HG03039 (cell line): ENCODE results near the gene ZBTB22.
"Not testable (repeated sequence)": the region's sequence is repeated elsewhere in the genome, so short reads cannot be mapped to it uniquely, and the experiment has no call there.

Source experiments
- ATAC-seq: cut with Tn5 transposase; IDR thresholded peaks from one replicate; pipeline ENCODE4 v1.9.1; 2021; ENCODE audit warnings: mild to moderate bottlenecking, moderate library complexity; ENCODE audit not compliant: unreplicated experiment

ZBTB22 gene

GRCh38 chr6:33317669-33318425, at the start of gene ZBTB22:
TSS of gene ZBTB22 (minus strand) at chr6:33317744. CDS start at chr6:33316916, 828 bp downstream.
- ATAC-seq = peak; percentile 38

GRCh38 chr6:33367009-33367714, 49.6 kb upstream of the ZBTB22 start:
- no peak for ATAC-seq

DNA sequence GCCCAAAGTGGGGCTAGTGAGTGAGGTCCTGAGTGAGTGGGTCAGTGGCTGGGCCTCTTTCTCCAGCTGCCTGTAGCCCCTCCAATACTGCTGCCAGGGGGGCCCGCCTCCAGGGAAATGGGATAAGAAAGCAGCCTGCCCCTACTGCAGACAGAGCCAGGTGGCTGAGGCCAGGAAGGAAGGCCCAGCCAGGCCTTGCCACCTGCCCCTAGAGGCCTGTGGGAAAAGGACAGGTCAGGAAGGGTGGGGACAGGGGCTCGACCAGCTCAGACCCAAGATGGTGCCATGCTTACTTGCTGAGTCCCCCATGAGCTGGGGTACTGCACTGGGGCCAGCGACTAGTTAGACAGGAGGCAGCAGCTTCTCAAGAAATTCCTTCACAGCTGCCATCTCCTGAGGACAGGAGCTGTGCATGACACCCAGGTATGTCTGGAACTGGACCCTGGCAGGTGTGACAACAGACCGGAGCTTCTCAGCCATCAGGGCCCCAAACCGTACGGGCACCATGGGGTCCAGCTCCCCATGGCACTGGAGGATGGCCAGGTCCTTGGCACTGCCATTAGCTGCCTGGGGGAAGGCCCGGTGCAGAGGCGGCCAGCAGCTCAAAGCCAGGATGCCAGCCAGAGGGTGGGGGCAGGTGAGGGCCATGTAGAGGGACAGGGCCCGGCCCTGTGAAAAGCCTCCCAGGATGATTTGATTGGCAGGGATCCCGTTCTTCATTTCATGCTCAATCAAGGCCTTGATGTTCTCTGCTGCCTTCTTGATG, 47.8 kb upstream of the ZBTB22 start:
- ATAC-seq = not testable (repeated sequence)

GRCh38 chr6:33364475-33365205, 47.1 kb upstream of the ZBTB22 start:
- ATAC-seq = not testable (repeated sequence)

- not testable (repeated sequence) for ATAC-seq
Measured at GRCh38 chr6:33363486-33363885, 45.9 kb upstream of the ZBTB22 start.

DNA sequence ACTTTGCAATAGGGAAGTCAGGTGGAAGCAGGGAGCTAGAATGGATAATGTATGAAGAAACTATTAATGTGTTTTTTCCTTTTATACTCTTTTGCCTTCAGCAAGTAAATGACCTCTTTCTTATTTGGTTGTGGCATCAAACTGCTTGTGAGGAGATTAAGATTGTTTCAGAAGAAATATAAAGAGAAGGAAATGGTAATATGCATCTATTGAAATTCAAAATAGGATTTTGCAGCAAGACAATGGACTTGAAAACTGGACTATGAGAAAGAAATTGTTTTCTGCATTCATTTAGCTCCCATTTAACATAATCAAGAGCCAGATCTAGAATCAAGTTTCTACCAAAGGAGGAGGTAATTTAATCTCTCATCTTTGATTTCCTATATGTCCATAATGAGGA, 41.8 kb upstream of the ZBTB22 start:
- ATAC-seq = no peak

DNA sequence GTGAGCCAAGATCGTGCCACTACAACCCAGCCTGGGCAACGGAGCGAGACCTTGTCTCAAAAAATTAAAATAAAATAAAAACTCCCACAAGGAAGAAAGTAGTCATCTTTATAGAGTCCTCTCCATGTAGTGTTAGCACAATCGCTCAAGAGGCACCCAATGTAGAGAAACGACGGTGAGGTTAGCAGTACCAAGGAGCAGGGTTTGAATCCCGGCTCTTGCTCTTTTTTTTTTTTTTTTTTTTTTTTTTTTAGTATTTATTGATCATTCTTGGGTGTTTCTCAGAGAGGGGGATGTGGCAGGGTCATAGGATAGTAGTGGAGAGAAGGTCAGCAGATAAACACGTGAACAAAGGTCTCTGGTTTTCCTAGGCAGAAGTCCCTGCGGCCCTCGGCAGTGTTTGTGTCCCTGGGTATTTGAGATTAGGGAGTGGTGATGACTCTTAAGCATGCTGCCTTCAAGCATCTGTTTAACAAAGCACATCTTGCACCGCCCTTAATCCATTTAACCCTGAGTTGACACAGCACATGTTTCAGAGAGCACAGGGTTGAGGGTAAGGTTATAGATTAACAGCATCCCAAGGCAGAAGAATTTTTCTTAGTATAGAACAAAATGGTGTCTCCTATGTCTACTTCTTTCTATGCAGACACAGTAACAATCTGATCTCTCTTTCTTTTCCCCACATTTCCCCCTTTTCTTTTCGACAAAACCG, 39.8 kb upstream of the ZBTB22 start:
- not testable (repeated sequence) for ATAC-seq

- no peak for ATAC-seq
Measured at GRCh38 chr6:33356295-33356694, 38.8 kb upstream of the ZBTB22 start.

- not testable (repeated sequence) for ATAC-seq
Measured at GRCh38 chr6:33355860-33356259, 38.3 kb upstream of the ZBTB22 start.

DNA sequence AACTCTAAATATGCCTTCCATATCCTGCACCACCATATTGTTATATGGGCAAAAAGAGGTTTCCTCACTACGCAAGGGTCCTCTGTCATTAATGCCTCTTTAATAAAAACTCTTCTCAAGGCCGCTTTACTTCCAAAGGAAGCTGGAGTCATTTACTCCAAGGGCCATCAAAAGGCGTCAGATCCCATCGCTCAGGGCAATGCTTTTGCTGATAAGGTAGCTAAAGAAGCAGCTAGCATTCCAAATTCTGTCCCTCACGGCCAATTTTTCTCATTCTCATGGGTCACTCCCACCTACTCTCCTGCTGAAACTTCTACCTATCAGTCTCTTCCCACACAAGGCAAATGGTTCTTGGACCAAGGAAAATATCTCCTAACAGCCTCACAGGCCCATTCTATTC, 30.3 kb upstream of the ZBTB22 start:
- ATAC-seq = no peak

DNA sequence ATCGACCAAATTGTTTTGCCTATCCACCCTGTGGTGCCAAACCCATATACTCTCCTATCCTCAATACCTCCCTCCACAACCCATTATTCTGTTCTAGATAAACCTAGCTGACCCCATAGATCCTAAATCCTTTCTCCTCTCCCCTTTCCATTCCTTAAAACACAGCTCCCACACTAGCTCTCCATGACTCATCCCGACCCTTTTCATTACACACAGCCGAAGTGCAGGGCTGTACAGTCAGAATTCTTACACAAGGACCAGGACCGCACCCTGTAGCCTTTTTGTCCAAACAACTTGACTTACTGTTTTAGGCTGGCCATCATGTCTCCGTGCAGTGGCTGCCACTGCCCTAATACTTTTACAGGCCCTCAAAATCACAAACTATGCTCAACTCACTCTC, 29.4 kb upstream of the ZBTB22 start:
- ATAC-seq = not testable (repeated sequence)

- ATAC-seq = no peak
Measured at GRCh38 chr6:33344701-33345697, 27.5 kb upstream of the ZBTB22 start.

GRCh38 chr6:33343953-33344611, 26.5 kb upstream of the ZBTB22 start:
- no peak for ATAC-seq

- ATAC-seq = not testable (repeated sequence)
Measured at GRCh38 chr6:33343606-33343952, 26.0 kb upstream of the ZBTB22 start.

DNA sequence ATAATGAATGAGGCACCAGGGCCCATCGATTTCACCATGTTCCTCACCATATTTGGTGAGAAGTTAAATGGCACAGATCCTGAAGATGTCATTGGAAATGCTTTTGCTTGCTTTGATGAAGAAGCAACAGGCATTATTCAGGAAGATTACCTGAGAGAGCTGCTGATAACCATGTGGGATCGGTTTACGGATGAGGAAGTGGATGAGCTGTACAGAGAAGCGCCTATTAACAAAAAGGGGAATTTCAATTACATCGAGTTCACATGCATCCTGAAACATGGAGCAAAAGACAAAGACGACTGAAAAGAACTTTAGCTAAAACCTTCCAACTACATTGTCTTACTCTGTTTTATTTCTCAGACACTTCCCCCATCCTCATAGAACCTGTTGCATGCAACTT, 21.6 kb upstream of the ZBTB22 start:
- no peak for ATAC-seq

- no peak for ATAC-seq
Measured at GRCh38 chr6:33336495-33336894, 19.0 kb upstream of the ZBTB22 start.

- ATAC-seq = no peak
Measured at GRCh38 chr6:33335916-33336315, 18.4 kb upstream of the ZBTB22 start.

DNA sequence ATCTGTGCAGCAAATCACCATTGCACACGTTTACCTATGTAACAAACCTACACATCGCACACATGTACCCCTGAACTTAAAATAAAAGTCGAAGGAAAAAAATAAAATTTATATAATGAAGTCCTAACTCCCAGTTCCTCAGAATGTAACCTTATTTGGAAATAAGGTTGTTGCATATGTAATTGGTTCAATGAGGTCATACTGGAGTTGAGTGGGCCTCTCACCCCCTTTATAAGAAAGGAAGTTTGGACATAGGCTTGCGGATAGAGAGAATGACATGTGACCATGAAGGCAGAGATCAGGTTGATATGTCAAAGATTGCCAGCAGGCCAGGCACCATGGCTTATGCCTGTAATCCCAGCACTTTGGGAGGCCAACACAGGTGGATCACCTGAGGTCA, 16.1 kb upstream of the ZBTB22 start:
- ATAC-seq = no peak

GRCh38 chr6:33330736-33331135, 13.2 kb upstream of the ZBTB22 start:
- ATAC-seq = no peak
